Retina (tissue), 1 donor: ENCODE measurements around the gene OR8G1.
"Not testable (repeated sequence)": the region's sequence is repeated elsewhere in the genome, so short reads cannot be mapped to it uniquely, and the experiment has no call there.

Source experiments
- DNase-seq: peaks from one replicate; pipeline ENCODE4 v3.0.0-alpha.2; 2016

Gene OR8G1

DNA sequence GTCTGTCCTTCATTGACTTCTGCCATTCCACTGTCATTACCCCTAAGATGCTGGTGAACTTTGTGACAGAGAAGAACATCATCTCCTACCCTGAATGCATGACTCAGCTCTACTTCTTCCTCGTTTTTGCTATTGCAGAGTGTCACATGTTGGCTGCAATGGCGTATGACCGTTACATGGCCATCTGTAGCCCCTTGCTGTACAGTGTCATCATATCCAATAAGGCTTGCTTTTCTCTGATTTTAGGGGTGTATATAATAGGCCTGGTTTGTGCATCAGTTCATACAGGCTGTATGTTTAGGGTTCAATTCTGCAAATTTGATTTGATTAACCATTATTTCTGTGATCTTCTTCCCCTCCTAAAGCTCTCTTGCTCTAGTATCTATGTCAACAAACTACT lies 9.0 kb downstream of the OR8G1 start:
- not testable (repeated sequence) for DNase-seq

DNA sequence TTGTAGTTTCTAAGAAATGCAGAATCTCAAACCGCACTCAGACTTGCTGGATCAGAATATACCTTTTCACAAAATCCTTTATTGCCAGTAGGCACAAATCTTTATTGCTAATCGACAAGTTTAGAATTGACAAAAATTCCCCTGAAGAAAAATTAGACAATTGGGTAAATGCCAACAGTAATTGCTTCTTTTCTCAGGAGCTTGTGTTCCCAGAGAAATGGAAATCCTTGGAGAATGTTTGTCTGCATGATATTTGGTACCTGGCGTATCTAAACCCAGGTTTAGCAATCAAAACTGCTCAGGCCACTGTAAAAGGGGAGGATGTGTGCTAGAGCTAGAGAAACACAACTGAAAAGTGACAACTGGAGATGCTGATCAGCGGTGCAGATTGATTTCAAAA lies 15.2 kb downstream of the OR8G1 start, which contains the start of gene OR8G5:
Gene OR8G5, plus strand, starts transcription at position 301 of the 400 bp plus-strand sequence. CDS start 8,556 bp downstream, outside the sequence.
- no peak for DNase-seq

DNA sequence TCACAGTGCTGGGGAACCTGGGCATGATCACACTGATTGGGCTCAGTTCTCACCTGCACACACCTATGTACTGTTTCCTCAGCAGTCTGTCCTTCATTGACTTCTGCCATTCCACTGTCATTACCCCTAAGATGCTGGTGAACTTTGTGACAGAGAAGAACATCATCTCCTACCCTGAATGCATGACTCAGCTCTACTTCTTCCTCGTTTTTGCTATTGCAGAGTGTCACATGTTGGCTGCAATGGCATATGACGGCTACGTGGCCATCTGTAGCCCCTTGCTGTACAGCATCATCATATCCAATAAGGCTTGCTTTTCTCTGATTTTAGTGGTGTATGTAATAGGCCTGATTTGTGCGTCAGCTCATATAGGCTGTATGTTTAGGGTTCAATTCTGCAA lies 24.1 kb downstream of the OR8G1 start:
- not testable (repeated sequence) for DNase-seq

DNA sequence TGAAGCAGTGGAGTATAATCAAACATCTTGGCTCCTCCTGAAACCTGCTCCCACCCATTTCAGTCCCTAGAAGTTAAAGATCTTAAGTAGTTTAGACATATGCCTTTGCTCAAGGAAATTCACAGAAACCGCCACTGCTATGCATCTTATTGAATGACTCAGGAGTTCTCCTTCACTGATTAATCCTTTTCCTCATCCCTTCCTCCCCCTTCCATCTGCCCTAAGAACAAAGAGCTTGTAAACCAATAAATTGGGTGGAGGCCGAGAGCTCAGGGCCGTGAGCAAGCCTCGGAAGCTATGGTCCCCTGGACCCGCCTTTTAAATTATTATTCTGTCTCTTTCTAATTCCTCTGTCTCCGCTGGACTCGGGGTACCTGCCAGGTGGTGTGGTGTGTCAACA lies 30.0 kb downstream of the OR8G1 start:
- DNase-seq: not testable (repeated sequence)

DNA sequence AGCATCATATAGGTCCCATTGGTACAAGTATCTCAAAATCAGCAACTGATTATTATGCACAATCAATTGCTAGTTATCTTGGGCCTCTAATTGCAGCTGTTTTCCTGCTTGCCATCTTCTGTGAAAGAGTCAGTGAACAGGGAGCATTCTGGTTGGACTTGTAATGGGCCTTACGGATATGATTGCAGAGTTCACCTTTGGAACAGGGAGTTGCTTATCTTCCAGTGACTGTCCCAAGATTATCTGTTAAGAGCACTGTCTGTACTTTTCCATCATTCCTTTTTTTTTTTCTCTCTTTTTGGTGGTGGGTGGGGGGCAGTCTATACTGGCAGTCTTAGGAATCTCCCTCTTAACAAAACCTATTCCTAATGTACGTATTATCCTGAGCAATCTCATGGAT lies 33.1 kb downstream of the OR8G1 start:
- no peak for DNase-seq

DNA sequence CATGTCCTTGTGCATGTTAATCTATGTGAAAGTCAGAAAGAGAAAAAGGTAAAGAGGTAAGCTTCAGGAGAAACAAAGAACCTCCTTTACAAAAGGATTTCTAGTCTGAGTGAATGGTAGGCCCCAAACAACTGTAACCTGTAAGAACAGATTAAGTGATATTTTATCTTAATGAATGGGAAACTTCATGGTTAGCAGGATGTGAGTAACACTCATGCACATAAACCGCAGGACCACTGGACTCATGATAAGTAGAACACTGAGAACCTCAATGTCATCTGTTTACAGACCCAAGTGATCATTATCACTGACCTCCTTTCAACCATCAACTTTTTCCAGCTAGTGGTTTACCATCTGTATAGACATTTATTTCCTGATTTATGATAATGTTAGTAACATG lies 35.2 kb downstream of the OR8G1 start:
- DNase-seq: no peak

DNA sequence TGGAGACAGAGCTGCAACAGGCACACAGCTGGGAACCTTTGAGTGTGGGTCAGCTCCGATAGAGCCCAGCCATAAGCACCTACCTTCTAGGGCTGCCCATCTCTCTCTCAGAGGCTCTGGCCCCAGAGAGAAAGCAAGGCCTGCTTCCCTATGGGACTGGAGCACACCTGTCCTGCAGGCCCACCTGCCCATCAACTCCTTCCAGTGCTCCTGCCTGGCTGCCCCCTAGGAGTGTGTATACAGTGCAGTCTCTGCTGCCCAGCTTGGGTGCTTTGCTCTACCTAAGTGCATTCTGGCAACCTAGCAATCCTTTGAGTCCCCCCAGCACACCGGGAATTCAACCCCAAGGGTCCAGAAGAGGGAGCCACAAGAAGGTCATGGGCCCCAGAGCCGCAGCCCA lies 36.3 kb downstream of the OR8G1 start:
- DNase-seq: no peak

DNA sequence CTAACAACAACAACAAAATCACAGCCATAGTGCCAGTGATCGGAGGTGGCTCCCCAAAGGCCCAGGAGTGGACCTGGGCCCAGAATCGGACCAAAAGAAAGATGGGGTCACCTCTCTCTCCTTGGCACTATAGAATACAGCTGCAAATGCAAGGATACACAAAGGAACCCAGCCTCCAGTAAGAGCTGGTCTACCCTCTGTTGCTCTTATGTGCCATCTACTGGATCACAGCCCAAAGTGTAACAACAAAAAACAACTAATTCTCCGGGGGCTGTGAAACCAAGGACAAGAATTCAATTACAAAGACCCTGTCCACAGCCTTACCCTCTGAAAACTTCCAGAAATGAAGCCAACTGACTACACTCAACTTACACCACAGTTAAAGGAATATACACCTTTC lies 36.9 kb downstream of the OR8G1 start:
- DNase-seq: no peak

DNA sequence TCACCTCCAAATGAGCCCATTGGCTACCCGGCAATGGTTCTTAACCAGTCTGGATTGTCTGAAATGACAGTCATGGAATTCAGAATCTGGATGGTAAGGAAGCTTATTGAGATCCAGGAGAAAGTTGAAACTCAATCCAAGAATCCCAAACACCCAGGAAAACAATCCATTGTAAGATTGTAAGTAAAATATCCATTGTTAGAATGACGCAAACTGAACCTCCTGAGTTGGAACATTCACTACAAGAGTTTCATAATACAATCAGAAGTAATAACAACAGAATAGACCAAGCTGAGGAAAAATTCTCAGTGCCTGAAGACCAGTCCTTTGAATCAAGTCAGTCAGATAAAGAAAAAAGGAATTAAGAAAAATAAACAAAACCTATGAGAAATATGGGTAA lies 37.4 kb downstream of the OR8G1 start:
- DNase-seq: no peak

DNA sequence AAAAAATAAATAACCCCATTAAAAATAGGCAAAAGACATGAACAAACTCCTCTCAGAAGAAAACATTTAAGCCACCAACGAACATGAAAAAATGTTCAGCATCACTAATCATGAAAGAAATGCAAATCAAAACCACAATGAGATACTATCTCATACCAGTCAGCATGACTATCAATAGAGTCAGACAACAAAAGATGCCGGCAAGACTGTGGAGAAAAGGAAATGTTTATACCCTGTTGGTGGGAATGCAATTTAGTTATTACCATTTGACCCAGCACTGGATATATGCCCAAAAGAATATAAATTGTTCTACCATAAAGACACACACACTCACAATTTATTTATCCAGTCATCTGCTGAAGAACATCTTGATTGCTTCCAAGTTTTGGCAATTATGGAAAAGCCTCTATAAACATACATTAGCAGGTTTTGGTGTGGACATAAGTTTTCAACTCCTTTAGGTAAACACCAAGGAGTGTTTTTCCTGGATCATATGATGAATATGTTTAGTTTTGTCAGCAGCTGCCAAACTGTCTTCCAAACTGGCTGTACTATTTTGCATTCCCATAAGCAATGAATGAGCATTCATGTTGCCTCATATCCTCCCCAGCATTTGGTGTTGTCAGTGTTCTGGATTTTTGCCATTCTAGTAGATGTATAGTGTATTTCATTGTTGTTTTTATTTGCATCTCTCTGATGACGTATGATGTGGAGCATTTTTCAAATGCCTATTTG lies 44.9 kb downstream of the OR8G1 start:
- DNase-seq: no peak

DNA sequence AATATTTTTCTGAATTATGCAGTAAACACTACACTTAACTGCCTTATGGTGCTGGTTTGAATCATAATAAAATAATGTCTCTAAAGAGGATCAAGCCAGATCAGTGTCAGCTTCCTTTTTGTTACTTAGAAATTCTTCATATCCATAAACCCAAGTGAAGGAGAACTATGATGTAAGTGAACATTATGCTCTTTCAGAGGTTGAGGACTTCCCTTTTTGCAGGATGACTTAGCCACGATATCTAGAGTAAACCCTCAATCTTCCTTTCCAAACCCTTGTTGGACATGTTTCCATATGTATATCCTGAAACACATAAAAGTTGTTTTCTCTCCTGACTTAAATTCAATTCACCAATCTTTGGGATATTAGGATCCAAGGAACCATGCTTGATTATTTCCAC lies 53.8 kb downstream of the OR8G1 start:
- no peak for DNase-seq

DNA sequence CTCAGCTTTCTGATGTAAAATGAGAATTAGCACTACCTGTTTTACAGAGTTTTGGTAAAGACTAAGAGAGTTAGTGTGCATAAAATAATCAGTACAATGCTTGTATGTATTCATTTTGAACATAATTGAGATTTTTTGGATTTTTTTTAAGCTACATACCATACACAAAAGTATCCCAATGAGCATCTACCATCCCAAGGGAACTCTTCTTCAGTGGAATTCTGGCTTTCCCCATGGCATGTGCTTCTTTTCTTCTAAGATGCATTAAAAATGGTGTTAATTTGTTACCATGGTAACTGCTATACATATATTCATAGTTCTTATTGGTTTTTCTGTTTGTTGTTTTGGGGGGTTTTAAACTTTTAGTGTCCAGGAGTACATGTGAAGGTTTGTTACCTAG lies 55.1 kb downstream of the OR8G1 start:
- no peak for DNase-seq

DNA sequence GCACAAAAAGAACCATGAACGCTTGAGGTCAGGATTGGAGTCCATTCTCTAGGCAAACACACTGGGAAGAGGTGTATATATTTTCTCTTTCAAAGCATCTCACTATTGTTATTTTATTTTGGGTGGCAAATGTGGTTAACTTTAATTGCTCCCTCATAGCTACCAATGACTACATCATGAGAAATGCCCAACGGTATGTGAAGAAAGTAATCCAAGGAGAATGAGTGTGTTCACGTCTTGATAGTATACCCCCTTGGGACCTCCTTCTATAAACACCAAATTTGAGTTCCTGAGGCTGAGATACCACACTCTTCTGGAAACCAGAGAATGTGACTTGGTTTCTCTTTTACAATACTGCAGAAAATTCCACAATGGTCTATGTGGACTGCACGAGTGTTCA lies 57.0 kb downstream of the OR8G1 start:
- DNase-seq: no peak

DNA sequence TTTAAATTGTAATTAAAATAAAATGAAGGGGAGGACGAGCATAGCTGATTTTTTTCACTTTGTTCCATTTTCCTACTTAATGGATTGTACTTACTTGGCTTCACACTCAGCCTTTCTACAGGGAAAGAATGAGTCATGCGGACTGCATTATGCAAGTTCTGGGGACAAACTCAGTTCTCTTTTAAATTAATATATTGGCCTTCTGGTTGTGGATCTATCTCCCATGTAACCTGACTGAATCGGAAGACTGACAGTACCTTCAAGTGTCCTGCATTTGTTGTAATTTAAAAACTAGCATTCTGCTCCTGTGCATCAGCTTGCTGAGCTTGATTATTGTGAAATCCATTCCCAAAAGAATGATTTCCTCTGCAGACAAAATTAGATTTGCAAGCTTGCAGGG lies 60.7 kb downstream of the OR8G1 start:
- no peak for DNase-seq

DNA sequence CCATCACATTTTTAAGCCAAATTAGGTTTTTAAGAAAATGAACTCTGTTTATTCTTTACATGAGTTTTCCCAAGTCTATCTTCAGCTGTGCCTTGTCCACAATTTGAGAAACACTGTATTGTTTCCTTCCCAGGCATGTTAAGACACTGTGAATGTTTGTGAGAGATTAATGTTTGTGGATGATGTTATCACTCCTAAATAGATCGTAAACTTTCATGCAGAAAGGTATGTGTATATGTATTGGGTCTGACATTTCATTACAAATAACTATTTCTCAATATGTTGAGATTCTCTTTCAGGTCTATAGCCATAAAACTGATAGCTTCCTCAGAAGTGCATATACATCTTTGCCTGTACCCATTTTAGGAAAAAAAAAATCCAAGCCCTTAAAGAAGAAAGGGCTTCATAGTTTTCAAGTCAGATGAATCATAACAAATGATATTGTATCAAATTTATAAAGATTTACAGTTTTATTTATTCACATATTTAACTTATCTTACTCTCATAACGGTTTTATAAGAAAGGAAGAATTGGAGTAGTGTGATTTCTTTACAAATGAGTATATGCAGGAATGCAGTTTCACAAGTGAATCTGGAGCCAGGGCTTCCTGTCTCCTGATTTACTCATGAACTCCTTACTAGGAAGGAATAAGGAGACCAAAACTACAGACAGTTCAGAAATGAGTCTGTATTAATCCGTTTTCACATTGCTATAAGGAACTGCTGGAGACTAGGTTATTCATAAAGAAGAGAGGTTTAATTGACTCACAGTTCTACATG lies 61.6 kb downstream of the OR8G1 start:
- DNase-seq: no peak
